ENCODE measurements around the gene PCCA. TPM values are rescaled to one million over a fixed set of nuclear protein-coding genes. Genes with fewer than 3 reads are reported as not detected.

The PCCA gene
- total RNA-seq, 1 experiment from 2014 or later, result 8.9 TPM

- intact Hi-C loops (cut with micrococcal nuclease; ENCODE audit: unreplicated experiment), result no loop called here
- CTCF ChIA-PET, result no interaction called here
- TF ChIP-seq CTCF (IDR thresholded peaks at IDR 0.05; ENCODE audit: unreplicated experiment), result no peak
Measured at GRCh38 chr13:100537486-100537885, 448.6 kb downstream of the PCCA start.

GRCh38 chr13:100537951-100538462, 449.1 kb downstream of the PCCA start:
- Mint-ChIP-seq H3K27ac (ENCODE audit: unreplicated experiment) (no peak overlapping the region), H3K4me3 (ENCODE audit: low read depth, unreplicated experiment) (no peak overlapping the region), H3K27me3 (ENCODE audit: unreplicated experiment) (no peaks in the 10 kb centered on the region), H3K4me1 (ENCODE audit: low read depth, unreplicated experiment) (no peaks in the 10 kb centered on the region), H3K36me3 (ENCODE audit: insufficient read depth, unreplicated experiment) (no peaks in the 10 kb centered on the region), H3K9me3 (ENCODE audit: low read depth, unreplicated experiment) (no peaks in the 10 kb centered on the region)
- BruUV-seq (replicated peaks), result no TSS peak
- intact Hi-C loops (cut with micrococcal nuclease; ENCODE audit: unreplicated experiment), result no loop called here
- DNase-seq, result no peak
- CTCF ChIA-PET, result no interaction called here
- no peak for TF ChIP-seq CTCF (IDR thresholded peaks at IDR 0.05; ENCODE audit: unreplicated experiment)

More at GRCh38 chr13:100537486-100537885, 448.6 kb downstream of the PCCA start:
- no TSS peak for BruUV-seq (replicated peaks)
- DNase-seq, result no peak
- Mint-ChIP-seq H3K27ac (ENCODE audit: unreplicated experiment) (no peak overlapping the region), H3K36me3 (ENCODE audit: insufficient read depth, unreplicated experiment) (no peaks in the 10 kb centered on the region), H3K9me3 (ENCODE audit: low read depth, unreplicated experiment) (no peaks in the 10 kb centered on the region), H3K27me3 (ENCODE audit: unreplicated experiment) (no peaks in the 10 kb centered on the region), H3K4me3 (ENCODE audit: low read depth, unreplicated experiment) (no peak overlapping the region), H3K4me1 (ENCODE audit: low read depth, unreplicated experiment) (no peaks in the 10 kb centered on the region)

- Mint-ChIP-seq H3K4me3 (ENCODE audit: low read depth, unreplicated experiment) (no peak overlapping the region), H3K27me3 (ENCODE audit: unreplicated experiment) (no peaks in the 10 kb centered on the region), H3K4me1 (ENCODE audit: low read depth, unreplicated experiment) (no peaks in the 10 kb centered on the region), H3K27ac (ENCODE audit: unreplicated experiment) (no peak overlapping the region), H3K9me3 (ENCODE audit: low read depth, unreplicated experiment) (no peaks in the 10 kb centered on the region), H3K36me3 (ENCODE audit: insufficient read depth, unreplicated experiment) (no peaks in the 10 kb centered on the region)
- DNase-seq, result no peak
- CTCF ChIA-PET, result no interaction called here
- no TSS peak for BruUV-seq (replicated peaks)
- intact Hi-C loops (cut with micrococcal nuclease; ENCODE audit: unreplicated experiment), result no loop called here
- TF ChIP-seq CTCF (IDR thresholded peaks at IDR 0.05; ENCODE audit: unreplicated experiment), result no peak
Measured at GRCh38 chr13:100540621-100541020, 451.7 kb downstream of the PCCA start.

GRCh38 chr13:100541897-100542825, 453.3 kb downstream of the PCCA start:
- Mint-ChIP-seq H3K36me3 (ENCODE audit: insufficient read depth, unreplicated experiment) (no peaks in the 10 kb centered on the region), H3K4me3 (ENCODE audit: low read depth, unreplicated experiment) (no peak overlapping the region), H3K4me1 (ENCODE audit: low read depth, unreplicated experiment) (no peaks in the 10 kb centered on the region), H3K9me3 (ENCODE audit: low read depth, unreplicated experiment) (no peaks in the 10 kb centered on the region), H3K27me3 (ENCODE audit: unreplicated experiment) (no peaks in the 10 kb centered on the region), H3K27ac (ENCODE audit: unreplicated experiment) (no peak overlapping the region)
- intact Hi-C loops (cut with micrococcal nuclease; ENCODE audit: unreplicated experiment), result no loop called here
- no peak for TF ChIP-seq CTCF (IDR thresholded peaks at IDR 0.05; ENCODE audit: unreplicated experiment)
- BruUV-seq (replicated peaks), result no TSS peak
- CTCF ChIA-PET, result no interaction called here
- DNase-seq, result no peak
